Right renal pelvis (tissue), 4 donors: ENCODE results near the gene TMEM169. TPM values are rescaled to one million over a fixed set of nuclear protein-coding genes. Genes with fewer than 3 reads are reported as not detected.

Experiments used
- polyA plus RNA-seq, 4 donors: library from polyadenylated mRNA; unstranded; fragments of 120-200 nt; gene quantifications; one replicate each; pipeline ENCODE4 v1.2.1, GENCODE V29; 2013; ENCODE audit not compliant: insufficient read length in 4 of 4

Gene TMEM169
- polyA plus RNA-seq, 4 donors = 14.0 to 16.7 (median 14.5) TPM

Other genes starting within 250 kb of the TMEM169 start
- gene MREG, start 68.4 kb upstream of the TMEM169 start, polyA plus RNA-seq = 10 to 100 TPM; 17.0 to 21.4 (median 20.3) TPM
- 10 to 100 TPM; 39.8 to 49.6 (median 44.9) TPM for gene PECR, start 110 bp upstream of the TMEM169 start, polyA plus RNA-seq
- gene XRCC5, start 27.4 kb downstream of the TMEM169 start, polyA plus RNA-seq = 100 to 1,000 TPM; 308 to 423 (median 375) TPM